HG03565 (cell line): ENCODE measurements around the gene CMYA5.

ENCODE experiments used
- ATAC-seq: cut with Tn5 transposase; IDR thresholded peaks from one replicate; pipeline ENCODE4 v1.9.1; 2021; ENCODE audit warnings: mild to moderate bottlenecking, moderate library complexity; ENCODE audit not compliant: unreplicated experiment

The CMYA5 gene

GRCh38 chr5:79793304-79793703 is 103.7 kb downstream of the CMYA5 start:
- no peak for ATAC-seq

- ATAC-seq = no peak
Observed at GRCh38 chr5:79793722-79794121, 104.1 kb downstream of the CMYA5 start.

- ATAC-seq = no peak
Observed at GRCh38 chr5:79794347-79794746, 104.7 kb downstream of the CMYA5 start.

- no peak for ATAC-seq
Observed at GRCh38 chr5:79795764-79796398, 106.2 kb downstream of the CMYA5 start.

DNA sequence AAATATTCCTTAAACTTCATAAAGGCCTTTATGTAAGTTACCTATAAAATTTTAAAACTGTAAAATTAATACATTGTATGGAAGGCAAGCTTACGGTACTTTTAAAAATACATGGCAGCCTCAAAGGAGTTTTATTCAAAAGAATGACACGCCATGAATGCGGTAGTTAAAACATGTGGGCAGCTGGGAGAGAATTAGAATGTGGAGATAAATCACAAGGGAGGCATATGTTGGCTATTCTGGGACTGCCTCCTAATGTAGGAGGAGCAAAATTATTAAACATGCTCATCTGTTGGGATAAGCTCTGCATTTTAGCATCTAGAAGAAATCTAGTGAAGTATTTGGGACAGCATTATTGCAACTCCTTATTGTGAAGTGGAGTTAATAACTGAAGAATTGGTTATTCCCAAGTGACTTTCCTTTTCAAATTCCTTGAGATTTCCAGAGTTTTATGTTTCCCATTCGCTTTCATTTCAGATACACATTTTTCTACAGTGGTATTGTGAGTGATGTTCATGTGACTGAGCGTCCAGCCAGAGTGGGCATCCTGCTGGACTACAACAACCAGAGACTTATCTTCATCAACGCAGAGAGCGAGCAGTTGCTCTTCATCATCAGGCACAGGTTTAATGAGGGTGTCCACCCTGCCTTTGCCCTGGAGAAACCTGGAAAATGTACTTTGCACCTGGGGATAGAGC is 109.4 kb downstream of the CMYA5 start:
- ATAC-seq = no peak

GRCh38 chr5:79800979-79801827 is 111.6 kb downstream of the CMYA5 start:
- no peak for ATAC-seq

- ATAC-seq = no peak
Observed at GRCh38 chr5:79802406-79802805, 112.8 kb downstream of the CMYA5 start.

GRCh38 chr5:79803007-79803406 is 113.4 kb downstream of the CMYA5 start:
- ATAC-seq = no peak

DNA sequence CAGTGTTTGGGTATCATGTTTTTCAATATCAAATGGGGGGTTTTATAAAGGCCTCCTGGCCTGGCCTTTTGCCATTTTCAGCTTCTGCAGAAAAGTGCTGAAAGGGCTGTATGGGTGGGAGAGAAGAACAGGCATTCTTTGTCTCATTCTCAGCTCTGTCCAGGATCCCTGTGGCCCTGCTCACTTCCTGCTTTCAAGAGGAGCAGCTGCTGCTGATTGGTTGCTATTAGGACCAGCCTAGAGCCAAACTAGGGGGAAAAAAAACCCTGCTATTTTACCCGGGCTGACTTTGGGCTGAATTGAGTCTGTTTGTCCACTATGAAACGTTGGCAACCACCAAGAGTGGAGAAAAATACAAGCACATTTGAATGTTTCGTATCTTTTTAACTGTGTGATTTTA is 117.1 kb downstream of the CMYA5 start:
- ATAC-seq = no peak

DNA sequence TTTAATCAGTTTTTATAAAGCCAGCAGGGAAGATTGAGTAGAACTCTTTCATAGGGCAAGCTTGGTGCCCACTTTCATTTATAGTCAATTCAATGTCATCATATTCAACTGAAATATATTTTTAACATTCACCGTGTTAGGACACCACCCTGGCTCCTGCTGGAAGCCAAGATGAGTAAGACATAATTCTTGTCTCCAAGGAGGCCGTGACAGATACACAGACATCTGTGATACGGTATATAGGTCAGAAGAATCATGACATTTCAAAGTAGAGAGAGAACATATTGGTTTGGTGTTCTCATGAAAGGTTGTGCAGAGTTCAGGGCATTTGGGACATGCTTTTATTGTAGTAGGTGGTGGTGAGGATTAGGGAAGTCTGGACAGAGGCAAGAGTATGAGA is 120.1 kb downstream of the CMYA5 start:
- no peak for ATAC-seq

DNA sequence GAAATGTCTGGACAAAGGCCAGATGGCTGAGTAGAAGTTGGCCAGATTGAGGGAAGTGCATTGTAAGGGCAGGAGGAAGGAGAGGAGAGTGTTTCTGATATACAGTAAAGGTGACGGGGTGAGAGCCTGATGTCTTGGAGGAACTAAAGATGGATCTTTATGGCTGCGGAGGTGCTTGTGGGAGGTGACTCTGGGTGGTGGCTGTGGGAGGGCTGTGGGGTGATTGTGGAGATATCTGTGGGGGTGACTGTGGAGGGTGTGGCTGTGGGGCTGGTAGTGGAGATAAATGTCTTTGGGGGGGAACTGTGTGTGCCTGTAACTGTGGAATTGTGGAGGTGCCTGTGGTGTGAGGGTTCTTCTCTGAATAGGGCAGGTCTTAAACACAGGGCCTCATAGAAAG is 121.4 kb downstream of the CMYA5 start:
- no peak for ATAC-seq

DNA sequence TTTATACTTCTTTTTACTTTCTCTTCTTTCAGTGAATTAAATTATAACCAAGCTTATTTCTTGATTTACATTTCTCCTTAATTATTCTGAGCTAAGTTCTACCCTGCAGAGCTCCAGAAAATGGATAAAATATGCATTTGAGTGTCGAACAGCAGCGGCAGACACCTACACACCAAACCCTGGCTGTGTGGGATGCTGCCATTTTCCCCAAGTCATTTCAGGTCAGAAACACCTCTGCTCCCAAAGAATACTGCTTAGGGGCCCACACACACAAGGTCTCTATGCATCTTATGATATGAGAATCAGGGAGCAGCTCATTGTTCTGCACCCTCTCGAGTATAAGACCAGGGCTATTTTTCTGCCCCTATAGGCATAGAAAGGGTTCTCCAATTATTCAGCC is 122.3 kb downstream of the CMYA5 start:
- ATAC-seq = no peak

DNA sequence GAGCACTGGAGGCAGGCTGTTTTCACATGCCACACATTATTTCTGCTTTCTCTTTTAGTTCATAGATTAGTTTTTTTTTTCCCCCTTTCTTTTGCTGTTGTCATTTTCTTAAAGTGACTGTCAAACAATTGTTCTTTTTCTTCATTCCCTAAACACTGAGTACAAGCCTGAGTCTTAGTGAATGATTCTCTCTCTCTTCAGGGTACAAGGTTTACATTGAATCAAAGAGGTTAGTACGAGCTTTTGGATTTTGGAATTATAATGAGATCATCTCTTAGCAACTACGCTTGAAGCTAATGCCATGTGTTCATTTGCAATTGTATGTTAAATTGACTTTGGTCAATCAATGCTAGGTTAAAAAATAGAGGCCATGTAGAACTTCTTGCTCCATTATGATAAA is 125.1 kb downstream of the CMYA5 start:
- no peak for ATAC-seq

DNA sequence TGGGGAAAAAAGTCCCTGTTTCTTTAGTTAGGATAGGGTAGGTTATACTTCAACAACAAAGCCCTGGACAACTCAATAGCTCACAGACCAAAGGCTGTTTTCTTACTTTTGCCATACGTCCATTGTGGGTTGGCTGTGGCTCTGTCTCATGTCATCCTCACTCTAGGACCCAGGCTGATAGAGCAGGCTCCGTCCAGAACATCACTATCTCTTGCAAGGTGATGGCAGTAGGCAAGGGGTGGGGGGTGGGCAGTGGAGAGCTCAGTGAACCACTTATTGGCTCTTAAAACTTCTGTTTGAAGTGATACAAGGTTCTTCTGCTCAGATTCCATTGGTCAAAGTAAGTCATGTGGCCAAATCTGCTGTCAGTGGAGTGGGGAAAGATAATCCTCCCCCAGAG is 126.4 kb downstream of the CMYA5 start:
- ATAC-seq = no peak

DNA sequence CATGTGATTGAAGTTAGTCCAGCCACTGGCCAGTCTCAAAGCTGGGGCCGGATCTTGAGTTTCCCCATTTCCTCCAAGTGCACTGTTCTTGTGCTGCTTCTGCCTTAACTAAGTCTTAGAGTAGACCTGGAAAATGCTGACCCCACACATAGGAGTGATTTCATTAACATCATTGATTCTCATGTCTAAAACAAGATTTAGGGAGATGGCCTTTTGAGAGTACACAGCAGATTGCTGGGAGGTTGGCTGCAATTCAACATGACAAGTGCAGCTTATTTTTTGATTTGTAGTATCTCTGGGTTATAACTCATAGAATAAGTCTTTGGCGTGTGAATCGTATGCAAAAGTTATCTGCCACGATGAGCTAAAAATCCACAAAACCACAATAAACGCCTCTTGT is 131.0 kb downstream of the CMYA5 start:
- ATAC-seq = no peak

GRCh38 chr5:79824444-79824843 is 134.8 kb downstream of the CMYA5 start:
- ATAC-seq = no peak

GRCh38 chr5:79825802-79826201 is 136.2 kb downstream of the CMYA5 start:
- ATAC-seq = no peak

DNA sequence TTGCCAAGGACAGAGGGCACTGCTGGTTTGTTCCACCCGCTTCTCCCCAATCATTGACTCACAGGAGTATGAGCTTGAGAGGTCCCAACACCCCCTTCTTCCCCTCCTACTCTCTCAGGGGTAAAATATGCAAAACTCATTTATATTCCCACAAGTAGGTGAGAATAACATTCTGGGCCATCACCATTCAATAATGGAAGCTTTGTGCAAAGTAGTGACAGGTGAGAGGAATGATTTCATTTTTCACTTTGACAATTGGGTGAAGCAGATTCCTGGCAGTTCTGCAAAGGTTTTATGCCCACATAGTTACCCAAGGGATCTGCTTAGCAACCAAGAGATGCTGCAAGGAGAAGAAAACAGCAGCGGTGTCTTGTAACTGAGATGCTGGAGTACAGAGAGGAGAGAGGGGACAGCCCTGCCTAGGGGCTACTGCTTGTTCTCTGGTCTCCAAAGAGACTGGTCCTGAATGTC is 137.6 kb downstream of the CMYA5 start:
- no peak for ATAC-seq

GRCh38 chr5:79829260-79829659 is 139.6 kb downstream of the CMYA5 start:
- ATAC-seq = no peak

- ATAC-seq = no peak
Observed at GRCh38 chr5:79831381-79832309, 142.0 kb downstream of the CMYA5 start.

DNA sequence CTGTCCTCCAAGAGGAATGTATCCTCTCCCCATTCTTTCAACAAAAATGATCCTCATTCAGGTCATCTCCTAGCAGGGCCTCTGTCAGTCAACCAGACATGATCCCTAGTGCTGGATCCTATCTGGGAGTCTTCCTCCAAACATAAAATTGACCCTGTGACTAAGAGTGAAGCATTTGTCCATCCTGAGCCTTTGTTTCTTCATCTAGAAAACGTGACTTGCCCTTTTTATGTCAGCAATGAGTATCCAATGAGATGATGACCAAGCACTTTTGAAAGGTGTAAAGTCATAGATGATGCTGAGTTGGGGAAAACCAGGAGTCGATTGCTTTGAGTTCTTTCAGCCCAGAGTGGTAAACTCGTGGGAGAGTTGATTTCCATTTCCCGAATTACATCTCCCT is 143.3 kb downstream of the CMYA5 start:
- no peak for ATAC-seq
